PC-3 (cell line): ENCODE data around the gene CACNA1S. TPM values are rescaled to one million over a fixed set of nuclear protein-coding genes. Genes with fewer than 3 reads are reported as not detected.

Source experiments
- ATAC-seq: fragments of 200-7000 bp; cut with Tn5 transposase; 2 replicates; pipeline ENCODE4 v1.9.1; 2020; ENCODE audit warnings: mild to moderate bottlenecking, moderate library complexity
- BruUV-seq: library from RNA; stranded (reverse); fragments of 400-500 nt; replicated peaks from 2 replicates; lab custom pipeline; 2021; lab: Mats Ljungman, UMichigan
- CTCF ChIA-PET: fragments of 300-600 bp; sonication (Branson Sonifier 250); formaldehyde crosslinking; loops from one replicate; lab custom pipeline; 2022; ENCODE audit warnings: antibody characterized with exemption; lab: Charles Lee
- POLR2A ChIA-PET: fragments of 300-600 bp; sonication (Branson Sonifier 250); formaldehyde crosslinking; loops from one replicate; lab custom pipeline; 2022; ENCODE audit warnings: antibody characterized with exemption; ENCODE audit not compliant: unreplicated experiment; lab: Charles Lee
- DNase-seq: peaks from one replicate; pipeline ENCODE4 v3.0.0-alpha.2; 2015
- H2AFZ ChIP-seq: fragments of 300-600 bp; sonication (generic); 2 replicates; pipeline ENCODE4 v1.6.0; 2016; ENCODE audit warnings: antibody characterized with exemption, low read length
- H3F3A ChIP-seq: fragments of 300-600 bp; sonication (generic); one replicate; pipeline ENCODE4 v1.6.0; 2017; ENCODE audit warnings: antibody characterized with exemption, low read length, control low read depth, mild to moderate bottlenecking; ENCODE audit not compliant: unreplicated experiment
- H3K27ac ChIP-seq: fragments of 300-600 bp; sonication (generic); 2 replicates; pipeline ENCODE4 v1.5.1; 2016; ENCODE audit warnings: mild to moderate bottlenecking, low read length
- H3K27me3 ChIP-seq: fragments of 300-600 bp; sonication (generic); 2 replicates; pipeline ENCODE4 v1.6.1; 2016; ENCODE audit warnings: low read length, mixed read lengths
- H3K36me3 ChIP-seq: fragments of 300-600 bp; sonication (generic); 2 replicates; pipeline ENCODE4 v1.6.1; 2016; ENCODE audit warnings: low read depth, mixed run types, low read length, mixed read lengths
- H3K4me1 ChIP-seq: fragments of 300-600 bp; sonication (generic); 2 replicates; pipeline ENCODE4 v1.5.1; 2016; ENCODE audit warnings: low read length; ENCODE audit not compliant: insufficient read depth
- H3K4me2 ChIP-seq: fragments of 300-600 bp; sonication (generic); 2 replicates; pipeline ENCODE4 v1.6.0; 2016; ENCODE audit warnings: low read length
- H3K4me3 ChIP-seq: fragments of 300-600 bp; sonication (generic); 2 replicates; pipeline ENCODE4 v1.5.1; 2016; ENCODE audit warnings: mild to moderate bottlenecking, low read length, mixed read lengths
- H3K79me2 ChIP-seq: fragments of 300-600 bp; sonication (generic); 2 replicates; pipeline ENCODE4 v1.6.1; 2017; ENCODE audit warnings: low read length, mixed read lengths
- H3K9ac ChIP-seq: fragments of 300-600 bp; sonication (generic); 2 replicates; pipeline ENCODE4 v1.6.0; 2016; ENCODE audit warnings: mild to moderate bottlenecking, low read length
- H3K9me2 ChIP-seq: fragments of 300-600 bp; sonication (generic); replicated peaks from 2 replicates; pipeline ENCODE4 v1.6.1; 2016; ENCODE audit warnings: mixed run types, low read length, mixed read lengths
- H3K9me3 ChIP-seq: fragments of 300-600 bp; sonication (generic); 2 replicates; pipeline ENCODE4 v1.6.1; 2016; ENCODE audit warnings: low read length, mixed read lengths
- H4K20me1 ChIP-seq: fragments of 300-600 bp; sonication (generic); 2 replicates; pipeline ENCODE4 v1.6.1; 2016; ENCODE audit warnings: low read length, mixed read lengths
- EZH2 ChIP-seq: fragments of 300-600 bp; sonication (generic); IDR thresholded peaks from one replicate; pipeline ENCODE4 v1.6.1; 2017; ENCODE audit warnings: antibody characterized with exemption, mild to moderate bottlenecking, low read length; ENCODE audit not compliant: unreplicated experiment
- EZH2phosphoT487 ChIP-seq: fragments of 300-600 bp; sonication (generic); IDR thresholded peaks from 2 replicates; pipeline ENCODE4 v1.6.1; 2018; ENCODE audit warnings: mild to moderate bottlenecking, antibody characterized with exemption, low read length, borderline replicate concordance
- intact Hi-C: fragments of 100-400 bp; cut with micrococcal nuclease; formaldehyde crosslinking; loops from 2 replicates; pipeline ENCODE4 v1.9.0; 2023
- total RNA-seq: library from RNA; depleted of rRNA; stranded (reverse); fragments of >200 nt; gene quantifications from 2 replicates; pipeline ENCODE4 v1.2.3, GENCODE V29; 2014
- TF ChIP-seq, protein P1 (sequence below): fragments of 300-600 bp; sonication (generic); conservative IDR thresholded peaks from 2 replicates; pipeline ENCODE4 v1.5.1; 2017; ENCODE audit warnings: antibody characterized with exemption, low read depth, mild to moderate bottlenecking, low read length

CACNA1S gene
- total RNA-seq, 1 experiment from 2014 or later, result not detected

DNA sequence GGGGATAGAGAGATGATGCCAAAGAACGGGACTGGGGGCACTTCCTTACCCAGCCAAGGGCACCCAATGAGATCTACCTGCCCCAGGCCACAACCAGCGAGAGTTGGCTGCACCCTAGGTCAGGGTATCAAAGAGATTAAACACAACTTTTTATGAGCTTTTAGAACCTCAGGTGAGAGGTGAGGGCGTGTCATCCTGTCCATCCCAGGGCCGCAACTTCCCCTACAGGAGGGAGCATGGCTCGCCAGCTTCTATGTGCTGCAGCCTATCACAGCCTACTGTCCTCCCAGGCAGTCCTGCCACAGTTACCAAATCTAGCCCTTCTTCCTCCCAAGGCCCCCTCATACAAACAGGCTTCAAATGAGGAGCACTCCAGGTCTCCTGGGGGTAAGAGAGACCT lies 29.2 kb upstream of the CACNA1S start:
- peaks cover 4% of the 10 kb centered on the region for H3F3A ChIP-seq
- TF ChIP-seq EZH2phosphoT487 (no peak), EZH2 (no peak)
- TF ChIP-seq, protein P1, sequence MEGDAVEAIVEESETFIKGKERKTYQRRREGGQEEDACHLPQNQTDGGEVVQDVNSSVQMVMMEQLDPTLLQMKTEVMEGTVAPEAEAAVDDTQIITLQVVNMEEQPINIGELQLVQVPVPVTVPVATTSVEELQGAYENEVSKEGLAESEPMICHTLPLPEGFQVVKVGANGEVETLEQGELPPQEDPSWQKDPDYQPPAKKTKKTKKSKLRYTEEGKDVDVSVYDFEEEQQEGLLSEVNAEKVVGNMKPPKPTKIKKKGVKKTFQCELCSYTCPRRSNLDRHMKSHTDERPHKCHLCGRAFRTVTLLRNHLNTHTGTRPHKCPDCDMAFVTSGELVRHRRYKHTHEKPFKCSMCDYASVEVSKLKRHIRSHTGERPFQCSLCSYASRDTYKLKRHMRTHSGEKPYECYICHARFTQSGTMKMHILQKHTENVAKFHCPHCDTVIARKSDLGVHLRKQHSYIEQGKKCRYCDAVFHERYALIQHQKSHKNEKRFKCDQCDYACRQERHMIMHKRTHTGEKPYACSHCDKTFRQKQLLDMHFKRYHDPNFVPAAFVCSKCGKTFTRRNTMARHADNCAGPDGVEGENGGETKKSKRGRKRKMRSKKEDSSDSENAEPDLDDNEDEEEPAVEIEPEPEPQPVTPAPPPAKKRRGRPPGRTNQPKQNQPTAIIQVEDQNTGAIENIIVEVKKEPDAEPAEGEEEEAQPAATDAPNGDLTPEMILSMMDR, result no peak
- H3K27me3 ChIP-seq, result no peaks in the 10 kb centered on the region
- peaks cover 4% of the 10 kb centered on the region for H4K20me1 ChIP-seq
- no peak for ATAC-seq
- no peak overlapping the region for H3K4me3 ChIP-seq
- H3K4me2 ChIP-seq, result no peak overlapping the region
- no peaks in the 10 kb centered on the region for H3K79me2 ChIP-seq
- no TSS peak for BruUV-seq
- intact Hi-C loops, result no loop called here
- ChIA-PET CTCF (no interaction called here), POLR2A (no interaction called here)
- H3K9me3 ChIP-seq, result no peaks in the 10 kb centered on the region
- no peaks in the 10 kb centered on the region for H3K9me2 ChIP-seq
- peaks cover 78% of the 10 kb centered on the region for H3K36me3 ChIP-seq
- H3K4me1 ChIP-seq, result peaks cover 14% of the 10 kb centered on the region
- H3K27ac ChIP-seq, result no peak overlapping the region
- no peak overlapping the region for H2AFZ ChIP-seq
- no peak overlapping the region for H3K9ac ChIP-seq
- DNase-seq, result no peak

DNA sequence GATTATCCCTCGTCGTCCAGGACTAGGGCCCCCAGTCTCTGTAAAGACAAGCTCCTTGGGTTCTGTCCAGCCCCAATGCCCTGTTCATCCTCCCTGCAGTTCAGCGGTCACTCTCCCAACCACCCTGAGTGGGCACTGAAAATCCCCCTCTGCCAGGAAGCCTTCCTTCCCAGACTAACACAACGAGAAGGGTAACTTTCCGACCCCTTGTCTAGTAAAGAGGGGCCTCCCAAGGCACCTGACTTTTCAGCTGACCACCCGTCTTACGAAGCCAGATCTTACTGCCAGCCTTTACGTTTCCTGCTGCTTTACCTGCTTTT lies 28.7 kb upstream of the CACNA1S start:
- H4K20me1 ChIP-seq, result peaks cover 4% of the 10 kb centered on the region
- TF ChIP-seq EZH2, result no peak
- TF ChIP-seq, protein P1, result no peak
- no peak for TF ChIP-seq EZH2phosphoT487
- H3K4me1 ChIP-seq, result peaks cover 14% of the 10 kb centered on the region
- H3K36me3 ChIP-seq, result peaks cover 78% of the 10 kb centered on the region
- POLR2A ChIA-PET, result no interaction called here
- no peak overlapping the region for H3K4me3 ChIP-seq
- H3K27me3 ChIP-seq, result no peaks in the 10 kb centered on the region
- no peak overlapping the region for H3K27ac ChIP-seq
- H3K9me2 ChIP-seq, result no peaks in the 10 kb centered on the region
- ATAC-seq (no peak), DNase-seq (no peak)
- H3K9ac ChIP-seq, result no peak overlapping the region
- CTCF ChIA-PET, result no interaction called here
- no peak overlapping the region for H3K4me2 ChIP-seq
- no peaks in the 10 kb centered on the region for H3K79me2 ChIP-seq
- no peaks in the 10 kb centered on the region for H3K9me3 ChIP-seq
- intact Hi-C loops, result no loop called here
- peaks cover 4% of the 10 kb centered on the region for H3F3A ChIP-seq
- no peak overlapping the region for H2AFZ ChIP-seq
- no TSS peak for BruUV-seq

DNA sequence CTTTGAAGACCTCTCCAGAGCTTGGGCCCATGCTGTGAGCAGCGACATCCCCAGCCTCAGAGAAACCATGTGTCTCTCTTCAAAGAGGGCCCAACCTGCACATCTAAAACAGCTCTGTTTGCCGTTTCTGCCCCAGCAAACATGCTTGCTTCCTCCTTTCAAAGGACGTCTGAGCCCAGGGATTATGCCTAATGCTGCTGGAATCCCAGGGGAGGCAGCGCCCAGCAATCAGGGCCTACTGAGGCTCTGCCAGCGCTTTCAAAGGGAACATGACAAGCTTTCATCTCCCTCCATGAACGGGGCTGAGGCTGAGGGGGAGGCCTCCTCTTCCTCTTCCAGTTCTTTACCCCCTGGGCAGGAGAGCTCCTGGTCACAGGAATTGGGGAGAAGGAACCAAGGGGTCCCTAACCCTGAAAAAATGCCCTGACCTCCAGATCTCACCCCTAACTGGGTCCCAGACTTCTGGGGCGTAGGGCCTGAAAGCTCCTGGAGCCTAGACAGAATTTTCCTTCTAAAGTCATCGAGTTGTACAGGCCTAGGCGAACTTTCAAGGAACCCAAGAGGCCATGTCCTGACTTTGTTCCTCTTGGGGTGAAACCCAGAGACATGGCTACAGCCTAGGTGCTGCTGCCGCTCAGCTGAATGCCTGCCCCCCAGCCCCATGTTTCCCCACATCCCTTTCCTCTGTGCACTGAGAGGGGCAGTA lies 28.2 kb upstream of the CACNA1S start:
- intact Hi-C loops, result no loop called here
- Histone ChIP-seq H3K4me1 (peaks cover 14% of the 10 kb centered on the region), H3K4me3 (no peak overlapping the region), H3K9ac (no peak overlapping the region), H3K27ac (no peak overlapping the region), H2AFZ (no peak overlapping the region), H3F3A (peaks cover 4% of the 10 kb centered on the region), H3K79me2 (no peaks in the 10 kb centered on the region), H3K36me3 (peaks cover 78% of the 10 kb centered on the region), H3K9me3 (no peaks in the 10 kb centered on the region), H3K9me2 (no peaks in the 10 kb centered on the region), H4K20me1 (peaks cover 4% of the 10 kb centered on the region), H3K27me3 (no peaks in the 10 kb centered on the region), H3K4me2 (no peak overlapping the region)
- POLR2A ChIA-PET, result no interaction called here
- no TSS peak for BruUV-seq
- ATAC-seq, result no peak
- TF ChIP-seq, protein P1, result no peak
- TF ChIP-seq EZH2 (no peak), EZH2phosphoT487 (no peak)
- CTCF ChIA-PET, result no interaction called here
- no peak for DNase-seq
